CD4-positive, alpha-beta T cell treated with Interleukin-1 beta for 1 hour (primary cell): ENCODE results near the gene DUSP15.
"Not testable (repeated sequence)": the region's sequence is repeated elsewhere in the genome, so short reads cannot be mapped to it uniquely, and the experiment has no call there.

Source experiments
- DNase-seq, 2 donors: peaks; one replicate each; pipeline ENCODE4 v3.0.0-alpha.2; 2020 to 2022

Gene DUSP15

GRCh38 chr20:31837896-31838397 lies 32.4 kb downstream of the DUSP15 start:
- DNase-seq, result no peak

GRCh38 chr20:31836853-31837608 lies 33.3 kb downstream of the DUSP15 start:
- DNase-seq, result no peak

GRCh38 chr20:31835977-31836852 lies 34.1 kb downstream of the DUSP15 start:
- DNase-seq, result peak; percentile 31 to 66

GRCh38 chr20:31835554-31835953 lies 34.8 kb downstream of the DUSP15 start:
- no peak for DNase-seq

GRCh38 chr20:31833931-31834521 lies 36.3 kb downstream of the DUSP15 start:
- DNase-seq, result no peak

- peak; percentile 44 to 49 for DNase-seq
Measured at GRCh38 chr20:31833130-31833930, 37.0 kb downstream of the DUSP15 start.

- DNase-seq, result no peak
Measured at GRCh38 chr20:31831771-31832306, 38.5 kb downstream of the DUSP15 start.

- DNase-seq, result no peak
Measured at GRCh38 chr20:31831211-31831610, 39.1 kb downstream of the DUSP15 start.

- no peak for DNase-seq
Measured at GRCh38 chr20:31830406-31830981, 39.8 kb downstream of the DUSP15 start.

- no peak for DNase-seq
Measured at GRCh38 chr20:31829731-31830130, 40.6 kb downstream of the DUSP15 start.

GRCh38 chr20:31828016-31828415 lies 42.3 kb downstream of the DUSP15 start:
- not testable (repeated sequence) for DNase-seq

- no peak for DNase-seq
Measured at GRCh38 chr20:31827059-31827458, 43.3 kb downstream of the DUSP15 start.

- no peak for DNase-seq
Measured at GRCh38 chr20:31826074-31826473, 44.3 kb downstream of the DUSP15 start.

- no peak for DNase-seq
Measured at GRCh38 chr20:31824554-31825313, 45.6 kb downstream of the DUSP15 start.

- DNase-seq, result no peak
Measured at GRCh38 chr20:31824125-31824485, 46.2 kb downstream of the DUSP15 start.

GRCh38 chr20:31823360-31824124 lies 46.8 kb downstream of the DUSP15 start:
- DNase-seq, result no peak

GRCh38 chr20:31822421-31823330 lies 47.7 kb downstream of the DUSP15 start:
- peak; percentile 68 to 70 for DNase-seq

- DNase-seq, result no peak
Measured at GRCh38 chr20:31821427-31821826, 48.9 kb downstream of the DUSP15 start.

- no peak for DNase-seq
Measured at GRCh38 chr20:31820228-31820627, 50.1 kb downstream of the DUSP15 start.
